HG03342 (cell line): Measurements from ENCODE around the gene NSFL1C.

Experiments used
- ATAC-seq: cut with Tn5 transposase; IDR thresholded peaks from one replicate; pipeline ENCODE4 v1.9.1; 2021; ENCODE audit warnings: mild to moderate bottlenecking, moderate library complexity; ENCODE audit not compliant: unreplicated experiment

NSFL1C gene

GRCh38 chr20:1486566-1486965 is 19.9 kb upstream of the NSFL1C start:
- no peak for ATAC-seq

GRCh38 chr20:1484438-1485116 is 17.9 kb upstream of the NSFL1C start:
- ATAC-seq = no peak

GRCh38 chr20:1479831-1480595 is 13.4 kb upstream of the NSFL1C start:
- ATAC-seq = no peak

GRCh38 chr20:1478566-1478965 is 11.9 kb upstream of the NSFL1C start:
- no peak for ATAC-seq

GRCh38 chr20:1477896-1478490 is 11.3 kb upstream of the NSFL1C start:
- ATAC-seq = no peak

- no peak for ATAC-seq
Measured at GRCh38 chr20:1474817-1475603, 8.4 kb upstream of the NSFL1C start.

- ATAC-seq = no peak
Measured at GRCh38 chr20:1474325-1474724, 7.7 kb upstream of the NSFL1C start.

- no peak for ATAC-seq
Measured at GRCh38 chr20:1473246-1474220, 6.9 kb upstream of the NSFL1C start.

- ATAC-seq = no peak
Measured at GRCh38 chr20:1472556-1473245, 6.1 kb upstream of the NSFL1C start.

GRCh38 chr20:1471242-1471641 is 4.6 kb upstream of the NSFL1C start:
- no peak for ATAC-seq

- no peak for ATAC-seq
Measured at GRCh38 chr20:1469925-1470571, 3.4 kb upstream of the NSFL1C start.

- ATAC-seq = no peak
Measured at GRCh38 chr20:1469306-1469905, 2.8 kb upstream of the NSFL1C start.

- ATAC-seq = no peak
Measured at GRCh38 chr20:1468117-1468624, 1.5 kb upstream of the NSFL1C start.

- no peak for ATAC-seq
Measured at GRCh38 chr20:1467355-1468116, 887 bp upstream of the NSFL1C start.

GRCh38 chr20:1467082-1467354 is 369 bp upstream of the NSFL1C start:
- ATAC-seq = no peak

- no peak for ATAC-seq
Measured at GRCh38 chr20:1465470-1466210, 1.0 kb downstream of the NSFL1C start.

- ATAC-seq = no peak
Measured at GRCh38 chr20:1463971-1464570, 2.6 kb downstream of the NSFL1C start.
